ENCODE data around the gene PI4KA.

Gene PI4KA

DNA sequence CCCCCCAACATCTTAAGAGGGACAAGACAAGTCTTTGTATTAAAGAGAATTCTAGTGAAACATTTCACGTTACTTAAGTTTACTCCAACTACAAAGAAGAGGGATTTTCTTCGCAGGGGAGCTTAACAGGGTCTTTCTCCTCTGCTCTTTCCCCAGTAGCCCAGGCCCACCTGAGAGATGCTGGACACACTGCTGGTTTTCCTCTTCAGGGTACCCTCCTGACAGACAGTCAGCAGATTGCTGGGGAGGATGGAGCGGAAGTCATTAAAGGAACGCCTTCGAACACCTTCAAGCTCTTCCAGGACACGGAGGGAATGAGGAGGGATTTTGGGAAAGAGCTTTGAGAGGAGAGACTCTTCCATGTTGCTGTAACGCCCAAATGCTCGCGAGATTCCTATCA is 39.1 kb downstream of the PI4KA start:
- ChIA-PET CTCF (no interaction called here), POLR2A (no interaction called here)

GRCh38 chr22:20818471-20818870 is 40.1 kb downstream of the PI4KA start:
- DNase-seq (ENCODE audit: low read depth, low spot score) = no peak
- TF ChIP-seq, protein P1, sequence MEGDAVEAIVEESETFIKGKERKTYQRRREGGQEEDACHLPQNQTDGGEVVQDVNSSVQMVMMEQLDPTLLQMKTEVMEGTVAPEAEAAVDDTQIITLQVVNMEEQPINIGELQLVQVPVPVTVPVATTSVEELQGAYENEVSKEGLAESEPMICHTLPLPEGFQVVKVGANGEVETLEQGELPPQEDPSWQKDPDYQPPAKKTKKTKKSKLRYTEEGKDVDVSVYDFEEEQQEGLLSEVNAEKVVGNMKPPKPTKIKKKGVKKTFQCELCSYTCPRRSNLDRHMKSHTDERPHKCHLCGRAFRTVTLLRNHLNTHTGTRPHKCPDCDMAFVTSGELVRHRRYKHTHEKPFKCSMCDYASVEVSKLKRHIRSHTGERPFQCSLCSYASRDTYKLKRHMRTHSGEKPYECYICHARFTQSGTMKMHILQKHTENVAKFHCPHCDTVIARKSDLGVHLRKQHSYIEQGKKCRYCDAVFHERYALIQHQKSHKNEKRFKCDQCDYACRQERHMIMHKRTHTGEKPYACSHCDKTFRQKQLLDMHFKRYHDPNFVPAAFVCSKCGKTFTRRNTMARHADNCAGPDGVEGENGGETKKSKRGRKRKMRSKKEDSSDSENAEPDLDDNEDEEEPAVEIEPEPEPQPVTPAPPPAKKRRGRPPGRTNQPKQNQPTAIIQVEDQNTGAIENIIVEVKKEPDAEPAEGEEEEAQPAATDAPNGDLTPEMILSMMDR (IDR thresholded peaks at IDR 0.05; ENCODE audit: insufficient read depth, low read length, missing control alignments) = no peak
- no peak overlapping the region for H3K4me3 ChIP-seq (ENCODE audit: low read depth, low read length)
- ChIA-PET CTCF (interaction anchor here (3.3 kb wide), 1 partner anchor 14 kb away, joined by 12 read pairs; no protein-coding TSS in a partner anchor), POLR2A (no interaction called here)

More for the DNA sequence above, 39.1 kb downstream of the PI4KA start:
- DNase-seq (ENCODE audit: low read depth, low spot score) = no peak
- TF ChIP-seq, protein P1 (IDR thresholded peaks at IDR 0.05; ENCODE audit: insufficient read depth, low read length, missing control alignments) = no peak
- no peak overlapping the region for H3K4me3 ChIP-seq (ENCODE audit: low read depth, low read length)

DNA sequence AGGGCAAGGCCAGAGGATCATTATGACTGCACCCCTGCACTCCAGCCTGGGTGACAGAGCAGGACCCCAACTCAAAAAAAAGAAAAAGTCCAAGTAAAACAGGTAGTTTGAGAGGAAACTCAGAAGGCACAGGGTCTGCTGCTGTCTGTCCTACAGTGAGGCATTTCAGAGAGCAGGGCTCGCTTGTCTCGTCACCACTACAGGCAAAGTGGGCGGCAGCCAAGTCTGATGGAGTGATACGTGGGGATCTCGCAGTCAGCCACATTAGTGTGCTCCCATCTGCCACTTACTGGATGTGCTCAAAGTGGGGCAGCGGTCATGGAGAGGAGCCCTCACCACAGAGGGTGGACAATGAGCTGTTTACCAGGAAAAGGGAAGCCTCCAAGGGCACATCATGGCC is 42.1 kb downstream of the PI4KA start:
- TF ChIP-seq, protein P1 (IDR thresholded peaks at IDR 0.05; ENCODE audit: insufficient read depth, low read length, missing control alignments) = no peak
- ChIA-PET CTCF (interaction anchor here (3.3 kb wide), 1 partner anchor 13 kb away, joined by 12 read pairs; no protein-coding TSS in a partner anchor), POLR2A (no interaction called here)
- H3K4me3 ChIP-seq (ENCODE audit: low read depth, low read length) = no peak overlapping the region
- no peak for DNase-seq (ENCODE audit: low read depth, low spot score)

DNA sequence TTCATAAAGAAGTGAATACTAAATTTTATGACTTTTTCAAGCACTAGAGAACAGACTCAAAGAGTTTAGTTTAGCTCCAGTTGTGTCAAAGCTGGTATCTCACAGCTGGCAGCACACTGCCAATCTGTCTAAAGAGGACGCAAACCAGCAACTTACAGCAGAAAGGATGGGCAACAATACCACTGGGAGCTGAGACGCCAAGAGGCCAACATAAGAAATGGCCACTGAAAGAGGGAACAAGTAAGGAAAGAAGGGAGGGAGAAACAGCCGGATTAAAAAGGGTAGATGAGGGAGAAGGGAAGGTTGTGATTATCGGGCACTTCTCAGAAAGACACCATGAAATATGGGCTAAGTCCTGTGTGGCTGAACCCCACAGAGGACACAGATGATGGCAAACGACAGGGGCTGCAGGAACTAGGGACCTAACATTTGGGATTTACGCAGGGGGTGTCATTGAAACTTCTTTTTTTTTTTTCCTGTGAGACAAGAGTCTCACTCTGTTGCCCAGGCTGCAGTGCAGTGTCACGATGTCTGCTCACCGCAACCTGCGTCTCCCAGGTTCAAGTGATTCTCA is 43.0 kb downstream of the PI4KA start:
- ChIA-PET CTCF (interaction anchor here (0.7 to 3.3 kb wide), 3 partner anchors 12 to 145 kb away, joined by 3 to 12 read pairs (median 3); no protein-coding TSS in a partner anchor), POLR2A (no interaction called here)
- no peak for DNase-seq (ENCODE audit: low read depth, low spot score)
- TF ChIP-seq, protein P1 (IDR thresholded peaks at IDR 0.05; ENCODE audit: insufficient read depth, low read length, missing control alignments) = no peak
- no peak overlapping the region for H3K4me3 ChIP-seq (ENCODE audit: low read depth, low read length)

- CTCF ChIA-PET = interaction anchor here (1.2 to 1.5 kb wide), 2 partner anchors 10 to 30 kb away, joined by 3 to 5 read pairs; no protein-coding TSS in a partner anchor
- POLR2A ChIA-PET = no interaction called here
- TF ChIP-seq, protein P1 (IDR thresholded peaks at IDR 0.05; ENCODE audit: insufficient read depth, low read length, missing control alignments) = no peak
- DNase-seq (ENCODE audit: low read depth, low spot score) = no peak
- H3K4me3 ChIP-seq (ENCODE audit: low read depth, low read length) = no peak overlapping the region
These were observed 44.3 kb downstream of the PI4KA start for GRCh38 chr22:20814221-20814808.

GRCh38 chr22:20813056-20813455 is 45.6 kb downstream of the PI4KA start:
- ChIA-PET CTCF (interaction anchor here (0.8 to 1.4 kb wide), 3 partner anchors 12 to 833 kb away, joined by 3 to 4 read pairs (median 3); no protein-coding TSS in a partner anchor), POLR2A (no interaction called here)
- no peak for DNase-seq (ENCODE audit: low read depth, low spot score)
- TF ChIP-seq, protein P1 (IDR thresholded peaks at IDR 0.05; ENCODE audit: insufficient read depth, low read length, missing control alignments) = no peak
- H3K4me3 ChIP-seq (ENCODE audit: low read depth, low read length) = no peak overlapping the region
